ENCODE data around the gene ELP6.

DNA sequence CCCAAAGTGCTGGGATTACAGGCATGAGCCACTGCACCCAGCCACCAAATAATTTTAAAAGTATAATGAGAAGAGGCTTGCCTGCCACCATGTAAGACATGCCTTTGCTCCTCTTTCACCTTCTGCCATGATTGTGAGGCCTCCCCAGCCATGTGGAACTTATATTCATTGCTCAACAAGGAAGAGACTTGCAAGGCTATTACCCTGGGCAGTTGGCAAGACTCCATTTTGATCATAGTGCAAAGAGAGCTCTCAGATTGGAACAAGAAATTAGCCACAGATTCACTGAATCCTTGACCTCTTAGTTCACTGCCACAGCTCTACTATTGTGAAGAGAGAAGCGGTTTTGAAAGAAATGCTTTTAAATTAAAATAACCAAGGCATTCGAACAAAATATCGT is 43.9 kb downstream of the ELP6 start:
- TF ChIP-seq NR3C1 (CRISPR knock-in tag; conservative IDR thresholded peaks at IDR 0.05; ENCODE audit: low read depth) (no peak), GABPB1 (CRISPR knock-in tag; IDR thresholded peaks at IDR 0.05) (no peak), ZNF138 (CRISPR knock-in tag; conservative IDR thresholded peaks at IDR 0.05) (no peak), CREB1 (CRISPR knock-in tag; IDR thresholded peaks at IDR 0.05) (no peak), ATF6 (CRISPR knock-in tag; IDR thresholded peaks at IDR 0.05) (no peak), ZNF219 (CRISPR knock-in tag; IDR thresholded peaks at IDR 0.05; ENCODE audit: borderline replicate concordance) (no peak)
- TF ChIP-seq, protein P1, sequence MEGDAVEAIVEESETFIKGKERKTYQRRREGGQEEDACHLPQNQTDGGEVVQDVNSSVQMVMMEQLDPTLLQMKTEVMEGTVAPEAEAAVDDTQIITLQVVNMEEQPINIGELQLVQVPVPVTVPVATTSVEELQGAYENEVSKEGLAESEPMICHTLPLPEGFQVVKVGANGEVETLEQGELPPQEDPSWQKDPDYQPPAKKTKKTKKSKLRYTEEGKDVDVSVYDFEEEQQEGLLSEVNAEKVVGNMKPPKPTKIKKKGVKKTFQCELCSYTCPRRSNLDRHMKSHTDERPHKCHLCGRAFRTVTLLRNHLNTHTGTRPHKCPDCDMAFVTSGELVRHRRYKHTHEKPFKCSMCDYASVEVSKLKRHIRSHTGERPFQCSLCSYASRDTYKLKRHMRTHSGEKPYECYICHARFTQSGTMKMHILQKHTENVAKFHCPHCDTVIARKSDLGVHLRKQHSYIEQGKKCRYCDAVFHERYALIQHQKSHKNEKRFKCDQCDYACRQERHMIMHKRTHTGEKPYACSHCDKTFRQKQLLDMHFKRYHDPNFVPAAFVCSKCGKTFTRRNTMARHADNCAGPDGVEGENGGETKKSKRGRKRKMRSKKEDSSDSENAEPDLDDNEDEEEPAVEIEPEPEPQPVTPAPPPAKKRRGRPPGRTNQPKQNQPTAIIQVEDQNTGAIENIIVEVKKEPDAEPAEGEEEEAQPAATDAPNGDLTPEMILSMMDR (IDR thresholded peaks at IDR 0.05): no peak
- TF ChIP-seq, protein P2, sequence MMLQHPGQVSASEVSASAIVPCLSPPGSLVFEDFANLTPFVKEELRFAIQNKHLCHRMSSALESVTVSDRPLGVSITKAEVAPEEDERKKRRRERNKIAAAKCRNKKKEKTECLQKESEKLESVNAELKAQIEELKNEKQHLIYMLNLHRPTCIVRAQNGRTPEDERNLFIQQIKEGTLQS (CRISPR knock-in tag; conservative IDR thresholded peaks at IDR 0.05): no peak
- TF ChIP-seq, protein P3, sequence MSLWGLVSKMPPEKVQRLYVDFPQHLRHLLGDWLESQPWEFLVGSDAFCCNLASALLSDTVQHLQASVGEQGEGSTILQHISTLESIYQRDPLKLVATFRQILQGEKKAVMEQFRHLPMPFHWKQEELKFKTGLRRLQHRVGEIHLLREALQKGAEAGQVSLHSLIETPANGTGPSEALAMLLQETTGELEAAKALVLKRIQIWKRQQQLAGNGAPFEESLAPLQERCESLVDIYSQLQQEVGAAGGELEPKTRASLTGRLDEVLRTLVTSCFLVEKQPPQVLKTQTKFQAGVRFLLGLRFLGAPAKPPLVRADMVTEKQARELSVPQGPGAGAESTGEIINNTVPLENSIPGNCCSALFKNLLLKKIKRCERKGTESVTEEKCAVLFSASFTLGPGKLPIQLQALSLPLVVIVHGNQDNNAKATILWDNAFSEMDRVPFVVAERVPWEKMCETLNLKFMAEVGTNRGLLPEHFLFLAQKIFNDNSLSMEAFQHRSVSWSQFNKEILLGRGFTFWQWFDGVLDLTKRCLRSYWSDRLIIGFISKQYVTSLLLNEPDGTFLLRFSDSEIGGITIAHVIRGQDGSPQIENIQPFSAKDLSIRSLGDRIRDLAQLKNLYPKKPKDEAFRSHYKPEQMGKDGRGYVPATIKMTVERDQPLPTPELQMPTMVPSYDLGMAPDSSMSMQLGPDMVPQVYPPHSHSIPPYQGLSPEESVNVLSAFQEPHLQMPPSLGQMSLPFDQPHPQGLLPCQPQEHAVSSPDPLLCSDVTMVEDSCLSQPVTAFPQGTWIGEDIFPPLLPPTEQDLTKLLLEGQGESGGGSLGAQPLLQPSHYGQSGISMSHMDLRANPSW (CRISPR knock-in tag; conservative IDR thresholded peaks at IDR 0.05; ENCODE audit: low read depth): no peak

All from WTC11 (cell line).